IPS DF 6.9 (cell line): Measurements from ENCODE around the gene ENOX1.

Experiments used
- DNase-seq: peaks from one replicate; pipeline ENCODE4 v3.0.0-alpha.2; 2013; ENCODE audit warnings: low read depth, low spot score
- H3K27ac ChIP-seq: one replicate; pipeline ENCODE4 v1.5.1; 2013; ENCODE audit warnings: low read length, control low read depth
- H3K27me3 ChIP-seq: 2 replicates; pipeline ENCODE4 v1.6.1; 2013; ENCODE audit warnings: mild to moderate bottlenecking, low read length; ENCODE audit not compliant: control insufficient read depth, insufficient read depth
- H3K36me3 ChIP-seq: 2 replicates; pipeline ENCODE4 v1.6.1; 2013; ENCODE audit warnings: low read length; ENCODE audit not compliant: control insufficient read depth, insufficient read depth
- H3K4me1 ChIP-seq: 2 replicates; pipeline ENCODE4 v1.6.1; 2013; ENCODE audit warnings: low read length; ENCODE audit not compliant: control insufficient read depth, insufficient read depth
- H3K4me3 ChIP-seq: 2 replicates; pipeline ENCODE4 v1.5.1; 2013; ENCODE audit warnings: mild to moderate bottlenecking, low read length
- H3K9me3 ChIP-seq: 2 replicates; pipeline ENCODE4 v1.6.1; 2013; ENCODE audit warnings: low read length, inconsistent platforms; ENCODE audit not compliant: control insufficient read depth, insufficient read depth
- WGBS: extraction: QIAGEN DNeasy Blood & Tissue Kit; methylation state at CpG from one replicate; pipeline ENCODE4 v1.1.7; 2013; ENCODE audit warnings: mixed read lengths, missing lambda C conversion rate; ENCODE audit not compliant: insufficient read length, insufficient coverage; 5-methylcytosine and 5-hydroxymethylcytosine counted together

The ENOX1 gene

DNA sequence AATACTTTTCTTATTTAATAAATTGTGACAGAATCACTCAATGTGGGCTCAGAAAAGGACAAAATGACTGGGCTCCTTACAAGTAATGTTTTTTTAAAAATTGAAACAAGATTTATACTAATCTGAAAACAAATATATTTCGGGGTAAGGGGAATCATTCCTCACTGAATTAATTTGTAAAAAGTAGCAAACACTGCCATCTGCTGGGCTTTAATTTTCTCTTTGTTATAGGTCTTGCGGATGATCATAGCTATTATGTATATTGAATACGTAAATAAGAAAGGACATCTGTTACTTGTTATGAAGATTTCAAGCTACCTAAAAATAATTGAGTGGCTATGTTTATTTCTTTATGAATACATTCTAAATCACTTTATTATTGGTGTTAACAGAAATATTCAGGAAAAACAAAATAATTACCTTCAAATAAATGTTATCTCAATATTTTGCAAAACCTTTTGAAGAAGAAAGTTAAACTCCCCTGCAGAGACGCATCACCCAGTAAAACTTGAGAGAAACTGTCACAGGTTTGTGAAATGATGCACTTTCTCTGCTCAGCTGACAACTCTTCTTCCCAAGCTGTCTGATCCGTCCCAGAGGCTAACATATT, 17.8 kb upstream of the ENOX1 start:
- Histone ChIP-seq H3K27me3 (no peaks in the 10 kb centered on the region), H3K9me3 (no peaks in the 10 kb centered on the region), H3K4me3 (no peak overlapping the region), H3K36me3 (no peaks in the 10 kb centered on the region), H3K4me1 (peaks cover 4% of the 10 kb centered on the region; the same call in 1 of the 2 replicates), H3K27ac (no peak overlapping the region)
- no CpG with 5 or more reads among the region's 5 CpGs for WGBS
- DNase-seq = no peak

DNA sequence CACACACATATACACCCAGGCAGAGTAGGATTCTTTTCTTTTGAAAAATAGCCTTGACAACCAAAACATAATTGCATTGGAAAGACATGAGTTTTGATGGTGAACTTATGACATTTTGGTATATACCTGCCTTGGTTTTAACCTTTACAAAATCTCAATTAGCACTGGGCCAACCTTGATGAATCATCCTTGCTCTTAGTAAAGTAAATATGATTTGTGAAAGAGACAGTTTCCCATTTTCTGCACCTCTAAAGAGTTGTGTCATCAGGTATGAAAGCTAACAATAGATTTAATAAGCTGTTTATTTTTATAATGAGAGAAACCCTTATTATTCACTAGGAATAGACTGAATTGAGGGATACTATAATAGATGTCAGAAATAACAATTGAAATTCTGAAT, 15.7 kb upstream of the ENOX1 start:
- Histone ChIP-seq H3K4me1 (0 out of 2 replicates have a peak, but pooled peaks cover 4% of the 10 kb centered on the region), H3K36me3 (no peaks in the 10 kb centered on the region)
- no peak for DNase-seq

DNA sequence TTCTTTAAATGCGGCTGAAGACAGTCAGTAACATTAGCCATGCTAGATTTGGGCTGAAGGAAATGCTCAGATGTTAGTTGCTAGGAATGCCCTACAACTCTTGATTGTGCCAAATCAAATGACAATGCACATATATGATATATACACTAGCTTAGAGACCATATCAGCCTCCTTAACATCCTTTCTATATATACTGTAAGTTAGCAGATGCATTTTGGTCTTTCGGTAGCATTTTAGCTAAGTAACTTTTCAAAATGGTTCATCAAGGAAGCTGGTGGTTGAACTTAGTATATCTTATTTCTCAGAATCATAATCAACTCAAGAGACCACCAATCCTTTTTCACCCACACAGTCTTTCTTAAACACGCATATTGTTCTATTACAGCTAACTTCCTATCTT, 14.1 kb upstream of the ENOX1 start:
- Histone ChIP-seq H3K4me3 (no peak overlapping the region), H3K4me1 (0 out of 2 replicates have a peak, but pooled peaks cover 3% of the 10 kb centered on the region), H3K27ac (no peak overlapping the region), H3K27me3 (no peaks in the 10 kb centered on the region), H3K36me3 (no peaks in the 10 kb centered on the region), H3K9me3 (no peaks in the 10 kb centered on the region)
- no peak for DNase-seq
- WGBS = no CpG with 5 or more reads among the region's 3 CpGs

More for the DNA sequence above, 15.7 kb upstream of the ENOX1 start:
- H3K4me3 ChIP-seq = no peak overlapping the region
- no peaks in the 10 kb centered on the region for H3K27me3 ChIP-seq
- H3K27ac ChIP-seq = no peak overlapping the region
- no peaks in the 10 kb centered on the region for H3K9me3 ChIP-seq

DNA sequence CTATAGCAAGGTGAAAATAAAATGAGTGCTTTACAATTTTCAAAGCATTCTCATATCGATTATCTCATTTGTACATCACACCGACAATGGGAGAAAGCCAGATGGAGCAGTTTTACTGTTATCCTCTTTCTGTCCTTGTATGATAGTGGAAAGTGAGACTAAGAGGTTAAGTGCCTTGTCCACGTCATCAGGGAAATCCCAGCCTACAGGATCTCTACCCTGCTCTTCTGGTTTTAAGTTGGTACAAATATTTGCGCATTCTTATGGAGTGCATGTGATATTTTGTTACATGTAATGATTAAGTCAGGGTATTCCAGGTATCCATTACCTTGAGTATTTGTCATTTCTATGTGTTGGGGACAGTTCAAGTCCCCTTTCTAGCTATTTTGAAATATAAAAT, 12.4 kb upstream of the ENOX1 start:
- H3K4me1 ChIP-seq = no peaks in the 10 kb centered on the region
- no peaks in the 10 kb centered on the region for H3K36me3 ChIP-seq
- no peak overlapping the region for H3K27ac ChIP-seq
- WGBS = no CpG with 5 or more reads among the region's 4 CpGs
- no peaks in the 10 kb centered on the region for H3K27me3 ChIP-seq
- no peaks in the 10 kb centered on the region for H3K9me3 ChIP-seq
- DNase-seq = no peak
- H3K4me3 ChIP-seq = no peak overlapping the region

DNA sequence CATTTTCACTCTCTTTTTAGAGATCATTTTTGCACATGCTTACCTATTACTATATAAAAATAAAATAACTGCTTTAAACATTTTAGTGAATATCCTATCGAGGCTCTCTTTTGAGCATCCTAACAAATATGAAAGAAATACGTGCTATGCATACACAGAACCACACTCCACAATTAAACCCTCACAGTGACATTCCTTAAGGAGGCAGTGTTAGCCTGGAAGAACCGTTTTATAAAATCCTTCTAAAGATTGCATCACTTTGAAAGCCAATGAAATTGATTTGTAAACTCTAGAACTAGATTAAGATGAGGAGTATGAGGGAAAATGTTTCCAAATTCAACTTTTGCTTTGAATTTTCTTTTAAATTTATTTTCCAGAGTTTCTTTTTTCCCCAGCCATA, 11.1 kb upstream of the ENOX1 start:
- no CpG with 5 or more reads among the region's 3 CpGs for WGBS
- DNase-seq = no peak
- H3K4me1 ChIP-seq = no peaks in the 10 kb centered on the region
- H3K27ac ChIP-seq = no peak overlapping the region
- no peaks in the 10 kb centered on the region for H3K36me3 ChIP-seq
- H3K27me3 ChIP-seq = no peaks in the 10 kb centered on the region
- no peaks in the 10 kb centered on the region for H3K9me3 ChIP-seq
- no peak overlapping the region for H3K4me3 ChIP-seq

DNA sequence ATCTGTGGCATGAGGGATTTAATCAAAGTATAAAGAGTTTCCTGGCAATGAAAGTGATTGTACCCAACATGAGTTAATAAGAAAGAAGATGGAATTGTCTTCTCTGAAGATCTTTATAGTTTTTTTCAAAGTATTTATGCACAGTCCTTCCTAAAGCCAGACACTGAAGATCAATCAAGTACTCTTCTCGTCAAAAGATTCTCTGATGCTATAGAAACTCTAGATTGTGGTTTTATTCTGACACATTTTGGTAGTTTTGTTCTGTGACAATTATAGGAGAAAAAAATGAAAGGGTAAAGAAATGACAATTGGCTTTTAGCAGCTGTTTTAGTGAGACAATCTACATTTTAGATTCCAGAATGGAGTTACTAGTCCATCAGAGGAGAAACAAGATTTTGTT, 10.4 kb upstream of the ENOX1 start:
- no peak overlapping the region for H3K27ac ChIP-seq
- H3K9me3 ChIP-seq = no peaks in the 10 kb centered on the region
- DNase-seq = no peak
- no peak overlapping the region for H3K4me3 ChIP-seq
- no CpG with 5 or more reads among the region's 1 CpG for WGBS
- no peaks in the 10 kb centered on the region for H3K4me1 ChIP-seq
- H3K27me3 ChIP-seq = no peaks in the 10 kb centered on the region
- H3K36me3 ChIP-seq = no peaks in the 10 kb centered on the region

DNA sequence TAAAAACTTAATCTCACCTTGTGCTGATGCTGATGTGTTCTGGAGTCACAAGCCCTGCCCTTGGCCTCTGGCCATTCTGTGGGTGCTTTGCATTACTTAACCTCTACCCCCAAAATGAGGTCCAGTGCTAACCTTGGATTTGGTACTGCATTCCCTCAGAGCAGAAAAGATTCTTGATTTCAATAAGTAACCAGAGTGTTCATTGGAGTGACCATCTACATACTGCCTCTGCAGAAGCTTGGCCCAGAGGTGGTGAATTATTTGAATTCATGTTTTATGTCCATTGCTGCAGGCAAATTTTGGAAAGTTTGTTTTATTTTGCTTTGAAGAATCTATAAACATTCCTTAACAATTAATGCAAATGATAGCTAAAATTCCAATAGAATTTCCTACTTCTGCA, 7.6 kb upstream of the ENOX1 start:
- Histone ChIP-seq H3K27ac (no peak overlapping the region), H3K36me3 (no peaks in the 10 kb centered on the region), H3K4me1 (no peaks in the 10 kb centered on the region), H3K4me3 (no peak overlapping the region), H3K9me3 (no peaks in the 10 kb centered on the region), H3K27me3 (no peaks in the 10 kb centered on the region)
- DNase-seq = no peak

DNA sequence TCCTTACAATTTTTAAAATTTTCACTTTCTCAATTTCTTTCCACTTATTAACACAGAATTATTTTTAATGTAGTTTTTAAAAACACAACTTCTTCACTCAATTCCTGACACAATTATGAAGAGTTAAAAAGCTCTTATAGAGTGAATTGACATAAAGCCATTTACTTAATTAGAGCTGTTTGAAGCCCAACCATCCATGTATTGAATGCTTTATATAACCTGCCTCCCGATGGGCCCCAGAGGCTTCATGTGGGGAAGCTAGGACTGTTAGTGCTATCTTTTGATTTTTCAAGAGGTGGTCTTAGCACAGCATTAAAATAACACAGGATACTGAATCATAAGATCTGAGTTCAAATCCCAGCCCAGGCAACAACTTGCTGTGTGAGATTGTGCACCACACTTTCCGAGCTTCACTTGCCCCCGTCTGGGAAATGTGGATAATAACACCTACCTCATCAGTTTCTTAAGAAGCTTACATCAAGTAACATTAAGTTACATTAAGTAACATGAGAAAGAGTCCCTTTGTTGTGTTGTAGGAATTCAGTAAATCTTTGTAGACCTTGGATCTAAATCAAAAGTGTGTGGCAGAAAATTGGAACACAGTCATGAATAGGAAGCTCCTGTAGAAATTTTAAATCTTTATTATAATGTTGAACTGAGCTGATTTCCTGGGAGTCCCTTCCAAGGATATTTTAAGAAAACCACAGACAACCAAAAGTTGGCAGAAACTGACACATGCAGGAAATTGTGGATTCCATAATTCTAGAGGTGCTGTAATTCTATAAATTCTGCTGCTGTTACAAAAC, 5.5 kb upstream of the ENOX1 start:
- no peak overlapping the region for H3K4me3 ChIP-seq
- WGBS = no CpG with 5 or more reads among the region's 3 CpGs
- no peaks in the 10 kb centered on the region for H3K9me3 ChIP-seq
- H3K36me3 ChIP-seq = no peaks in the 10 kb centered on the region
- H3K27ac ChIP-seq = no peak overlapping the region
- no peaks in the 10 kb centered on the region for H3K4me1 ChIP-seq
- DNase-seq = no peak
- H3K27me3 ChIP-seq = peaks cover 4% of the 10 kb centered on the region; the same call in 1 of the 2 replicates

DNA sequence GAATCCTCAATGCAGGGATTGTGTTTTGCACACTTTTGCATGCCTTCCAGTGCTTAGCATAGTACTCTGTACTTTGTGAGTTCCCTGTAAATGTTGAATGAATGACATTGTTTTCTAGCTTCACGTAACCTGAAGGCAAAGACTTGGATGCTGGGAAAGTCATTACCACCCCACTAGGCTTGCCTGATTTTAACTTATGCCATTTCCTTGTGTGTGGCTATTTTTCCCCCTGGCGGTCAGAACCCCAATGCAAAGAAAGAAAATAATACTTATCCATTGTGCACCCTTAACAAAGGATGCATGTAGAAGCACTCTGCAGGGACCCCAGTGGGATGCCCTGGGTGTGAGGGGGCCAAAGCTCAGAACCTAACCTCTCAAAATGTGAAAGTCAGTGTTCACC, 1.2 kb upstream of the ENOX1 start:
- peaks cover 10% of the 10 kb centered on the region; the same call in 1 of the 2 replicates for H3K27me3 ChIP-seq
- DNase-seq = no peak
- no peak overlapping the region for H3K4me3 ChIP-seq

DNA sequence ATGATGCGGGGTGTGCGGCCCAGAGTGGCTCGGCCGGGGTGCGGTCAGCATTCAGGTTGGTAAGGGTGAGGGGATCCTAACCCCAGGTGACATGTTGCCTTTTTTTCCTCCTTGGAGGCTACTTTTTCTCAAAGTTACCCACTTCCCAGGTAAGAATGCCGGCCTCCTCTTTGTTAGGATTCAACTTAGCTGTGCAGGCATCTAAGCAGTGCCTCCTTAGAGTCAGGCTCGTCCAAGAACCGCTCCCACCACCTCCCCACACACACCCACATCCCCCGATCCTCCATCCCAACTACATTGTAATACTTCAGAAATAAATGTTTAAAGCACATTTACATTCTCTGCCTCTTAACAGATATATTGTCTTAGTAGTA, 733 bp upstream of the ENOX1 start:
- H3K27ac ChIP-seq = no peak overlapping the region

More for the DNA sequence above, 1.2 kb upstream of the ENOX1 start:
- Histone ChIP-seq H3K4me1 (0 out of 2 replicates have a peak, but pooled peaks cover 1% of the 10 kb centered on the region), H3K36me3 (no peaks in the 10 kb centered on the region), H3K9me3 (no peaks in the 10 kb centered on the region), H3K27ac (no peak overlapping the region)
- no CpG with 5 or more reads among the region's 2 CpGs for WGBS

DNA sequence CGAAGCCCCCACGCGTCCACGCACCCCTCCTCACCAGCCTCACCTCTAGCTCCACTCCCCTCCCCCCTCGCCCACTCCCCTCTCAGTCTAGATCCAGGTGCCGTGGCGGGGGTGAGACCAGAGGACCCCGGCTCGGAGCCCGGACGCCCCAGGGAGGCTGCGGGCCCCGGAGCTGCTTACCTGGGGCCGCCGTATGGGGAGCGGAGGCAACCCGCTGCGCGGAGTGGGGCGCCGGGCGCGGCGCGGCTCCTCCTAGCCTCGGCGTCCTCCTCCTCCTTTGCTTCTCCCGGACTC, 353 bp downstream of the ENOX1 start:
- 0 out of 2 replicates have a peak, but pooled peaks cover 1% of the 10 kb centered on the region for H3K4me1 ChIP-seq
- H3K27me3 ChIP-seq = peaks cover 10% of the 10 kb centered on the region; the same call in 1 of the 2 replicates
- no peaks in the 10 kb centered on the region for H3K9me3 ChIP-seq
- DNase-seq = no peak
- H3K27ac ChIP-seq = no peak overlapping the region
- no peaks in the 10 kb centered on the region for H3K36me3 ChIP-seq
- no CpG with 5 or more reads among the region's 28 CpGs for WGBS
- H3K4me3 ChIP-seq = peak overlapping the region; percentile 65; the same call in 1 of the 2 replicates

More for the DNA sequence above, 733 bp upstream of the ENOX1 start:
- H3K9me3 ChIP-seq = no peaks in the 10 kb centered on the region
- H3K4me3 ChIP-seq = peak overlapping the region; percentile 65; the same call in 1 of the 2 replicates
- 0 out of 2 replicates have a peak, but pooled peaks cover 1% of the 10 kb centered on the region for H3K4me1 ChIP-seq
- no peaks in the 10 kb centered on the region for H3K36me3 ChIP-seq
- 100% methylated on average over 1 of the region's 9 CpGs for WGBS
- H3K27me3 ChIP-seq = peaks cover 10% of the 10 kb centered on the region; the same call in 1 of the 2 replicates
- DNase-seq = no peak
